K562 (cell line): Measurements from ENCODE around the gene ILK. TPM values are rescaled to one million over a fixed set of nuclear protein-coding genes. Genes with fewer than 3 reads are reported as not detected.
A peak's percentile ranks its signal among the peaks of the same experiment; 100 is the strongest.

Experiments
- C11orf30 ChIP-seq: fragments of 450-650 bp; IDR thresholded peaks from 2 replicates; pipeline ENCODE4 v1.6.1; 2016; ENCODE audit warnings: low read depth, mild to moderate bottlenecking
- CBFA2T2 ChIP-seq: fragments of 450-650 bp; conservative IDR thresholded peaks from 2 replicates; pipeline ENCODE4 v1.6.1; 2017; ENCODE audit warnings: mild to moderate bottlenecking
- CSDE1 ChIP-seq, 2 experiments: fragments of 450-650 bp; IDR thresholded peaks; 2 replicates each; pipeline ENCODE4 v1.6.1; 2016; ENCODE audit warnings: mild to moderate bottlenecking in 1 of 2
- FOXA3 ChIP-seq, 2 experiments: fragments of 450-650 bp in 1 of 2; sonication (generic) in 1 of 2; formaldehyde crosslinking; IDR thresholded peaks in 1 of 2; conservative IDR thresholded peaks in 1 of 2; 2 replicates each; pipeline versions ENCODE4 v1.4.0 to v1.8.0; 2020 to 2022; ENCODE audit warnings: mild to moderate bottlenecking in 2 of 2, missing genetic modification reagents in 1 of 2
- KAT7 ChIP-seq: sonication (generic); formaldehyde crosslinking; IDR thresholded peaks from 2 replicates; pipeline ENCODE4 v1.8.0; 2022; ENCODE audit warnings: missing genetic modification reagents, mild to moderate bottlenecking, borderline replicate concordance
- NFIC ChIP-seq: fragments of 450-650 bp; IDR thresholded peaks from 2 replicates; pipeline ENCODE4 v1.6.1; 2017; ENCODE audit warnings: mild to moderate bottlenecking, inconsistent platforms
- NR2C2 ChIP-seq, 2 experiments: fragments of 200-800 bp in 1 of 2; sonication (Bioruptor generic) in 1 of 2; sonication (generic) in 1 of 2; formaldehyde crosslinking in 1 of 2; IDR thresholded peaks; 2 replicates each; pipeline versions ENCODE4 v1.6.1 to v1.8.0; 2016 to 2022; ENCODE audit warnings: mild to moderate bottlenecking in 1 of 2, missing compliant biosample characterization in 1 of 2, missing genetic modification characterization in 1 of 2, missing genetic modification reagents in 1 of 2
- PTBP1 ChIP-seq: fragments of 200-400 bp; formaldehyde crosslinking; IDR thresholded peaks from 2 replicates; pipeline ENCODE4 v1.6.1; 2017; ENCODE audit warnings: low read depth, low read length
- PURB ChIP-seq: sonication (generic); formaldehyde crosslinking; IDR thresholded peaks from 2 replicates; pipeline ENCODE4 v1.9.0; 2021; ENCODE audit warnings: low read depth, mild to moderate bottlenecking, missing genetic modification reagents
- RB1 ChIP-seq: fragments of 450-650 bp; IDR thresholded peaks from 2 replicates; pipeline ENCODE4 v1.6.1; 2017; ENCODE audit warnings: low read depth, mild to moderate bottlenecking
- TCF3 ChIP-seq: sonication (generic); formaldehyde crosslinking; IDR thresholded peaks from 2 replicates; pipeline ENCODE4 v1.4.0; 2020; ENCODE audit warnings: mild to moderate bottlenecking, missing genetic modification reagents
- ZC3H4 ChIP-seq: sonication (generic); formaldehyde crosslinking; IDR thresholded peaks from 2 replicates; pipeline ENCODE4 v1.9.0; 2021; ENCODE audit warnings: missing genetic modification reagents, borderline replicate concordance
- ZNF3 ChIP-seq: fragments of 250-450 bp; sonication (Bioruptor Pico); IDR thresholded peaks from 2 replicates; pipeline ENCODE4 v1.5.0; 2021; ENCODE audit warnings: mild to moderate bottlenecking, moderate library complexity
- ZNF780A ChIP-seq: fragments of 250-450 bp; sonication (Bioruptor Pico); IDR thresholded peaks from 2 replicates; pipeline ENCODE4 v1.5.0; 2021; ENCODE audit warnings: mild to moderate bottlenecking
- polyA plus RNA-seq, 8 experiments: library from polyadenylated mRNA; depleted of rRNA in 4 of 8; stranded (reverse) in 5 of 8; unstranded in 3 of 8; fragments of >200 nt; fragmentation: Nextera tagmentation in 2 of 8; fragmentation: Illumina TruSeq in 1 of 8; extraction: Ambion mirVana in 2 of 8; extraction: Trizol in 1 of 8; gene quantifications; 2 replicates each; pipeline versions ENCODE4 v1.2.1 to v1.2.3, GENCODE V29; 2011 to 2014; ENCODE audit warnings: inconsistent platforms in 1 of 8, missing spikeins in 1 of 8
- total RNA-seq, 7 experiments: library from RNA; depleted of rRNA in 6 of 7; stranded (reverse); fragments of >200 nt in 6 of 7; fragmentation: Illumina TruSeq in 2 of 7; extraction: Trizol in 2 of 7; gene quantifications; 2 replicates each; pipeline versions ENCODE4 v1.2.1 to v1.2.3, GENCODE V29; 2011 to 2021; ENCODE audit warnings: low replicate concordance in 1 of 7
- TF ChIP-seq, protein P1 (sequence below): fragments of 250-450 bp; sonication (Bioruptor Pico); IDR thresholded peaks from 2 replicates; pipeline ENCODE4 v1.4.0; 2020; ENCODE audit warnings: mild to moderate bottlenecking, moderate library complexity
- TF ChIP-seq, protein P2 (sequence below): fragments of 250-450 bp; sonication (Bioruptor Pico); IDR thresholded peaks from 2 replicates; pipeline ENCODE4 v1.4.0; 2020; ENCODE audit warnings: borderline replicate concordance
- TF ChIP-seq, protein P3 (sequence below): fragments of 450-650 bp; IDR thresholded peaks from 2 replicates; pipeline ENCODE4 v1.7.0; 2016; ENCODE audit warnings: borderline replicate concordance
- TF ChIP-seq, protein P4 (sequence below): sonication (generic); formaldehyde crosslinking; IDR thresholded peaks from 2 replicates; pipeline ENCODE4 v1.4.0; 2020; ENCODE audit warnings: mild to moderate bottlenecking, missing genetic modification reagents
- TF ChIP-seq, protein P5 (sequence below): fragments of 450-650 bp; IDR thresholded peaks from 2 replicates; pipeline ENCODE4 v1.6.1; 2016; ENCODE audit warnings: borderline replicate concordance

ILK gene
- total and polyA plus RNA-seq, 9 of the 15 experiments (the other 6 are each of a cell fraction or from before 2014, with no cell fraction given), result 43.3 to 95.9 (median 58.9) TPM

DNA sequence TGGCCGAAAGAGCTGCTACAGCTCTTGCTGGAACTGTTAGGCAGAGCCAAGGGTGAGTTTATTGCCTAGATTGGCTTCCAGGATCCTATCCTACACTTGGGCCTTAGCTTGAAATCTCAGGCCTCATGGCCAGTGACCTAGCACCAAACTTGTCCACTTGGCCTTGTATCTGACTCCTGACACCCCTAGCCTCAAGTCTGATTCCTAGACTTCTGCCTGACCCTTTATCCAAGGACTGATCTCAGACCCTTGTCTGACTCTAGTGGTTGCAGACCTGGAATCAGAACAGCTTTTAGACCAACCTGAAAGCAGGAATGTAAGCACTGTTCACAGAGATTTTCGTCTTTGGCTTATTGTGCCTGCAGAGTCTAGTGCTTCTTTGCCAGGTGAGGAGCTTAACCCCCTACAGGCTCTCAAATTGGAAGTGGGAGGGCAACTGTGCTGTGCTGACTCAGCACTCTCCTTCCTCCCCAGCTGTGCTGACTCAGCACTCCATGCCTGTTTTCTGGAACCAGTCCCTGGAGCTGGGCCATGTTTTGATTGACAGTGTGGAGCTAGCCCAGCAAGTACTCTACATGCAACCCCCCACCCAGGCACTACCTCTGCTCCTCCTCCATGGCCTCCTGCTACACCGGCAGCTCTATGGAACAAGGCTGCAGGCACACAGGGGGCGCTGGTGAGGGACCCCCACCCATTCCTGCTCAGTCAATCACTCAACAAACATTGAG, 35.2 kb upstream of the ILK start (continued):
- TF ChIP-seq, protein P1, sequence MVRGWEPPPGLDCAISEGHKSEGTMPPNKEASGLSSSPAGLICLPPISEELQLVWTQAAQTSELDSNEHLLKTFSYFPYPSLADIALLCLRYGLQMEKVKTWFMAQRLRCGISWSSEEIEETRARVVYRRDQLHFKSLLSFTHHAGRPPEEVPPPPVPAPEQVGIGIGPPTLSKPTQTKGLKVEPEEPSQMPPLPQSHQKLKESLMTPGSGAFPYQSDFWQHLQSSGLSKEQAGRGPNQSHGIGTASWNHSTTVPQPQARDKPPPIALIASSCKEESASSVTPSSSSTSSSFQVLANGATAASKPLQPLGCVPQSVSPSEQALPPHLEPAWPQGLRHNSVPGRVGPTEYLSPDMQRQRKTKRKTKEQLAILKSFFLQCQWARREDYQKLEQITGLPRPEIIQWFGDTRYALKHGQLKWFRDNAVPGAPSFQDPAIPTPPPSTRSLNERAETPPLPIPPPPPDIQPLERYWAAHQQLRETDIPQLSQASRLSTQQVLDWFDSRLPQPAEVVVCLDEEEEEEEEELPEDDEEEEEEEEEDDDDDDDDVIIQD (CRISPR knock-in tag), result no peak
- TF ChIP-seq PTBP1 (no peak), ZNF3 (CRISPR knock-in tag) (no peak), CBFA2T2 (peak; percentile 75), ZC3H4 (CRISPR knock-in tag) (no peak), KAT7 (CRISPR knock-in tag) (no peak), NFIC (peak; percentile 97), ZNF780A (CRISPR knock-in tag) (no peak), C11orf30 (peak; percentile 100), FOXA3 (CRISPR knock-in tag; conservative IDR thresholded peaks at IDR 0.05 in 1 of 2, IDR thresholded peaks at IDR 0.05 in 1 of 2) (no peak), CSDE1 (IDR thresholded peaks at IDR 0.05) (no peak), RB1 (peak; percentile 66), NR2C2 (CRISPR knock-in tag; IDR thresholded peaks at IDR 0.05) (no peak), NR2C2 (tag; IDR thresholded peaks at IDR 0.05) (peak; percentile 59), TCF3 (peak; percentile 48; the same call in 1 of the 2 replicates), PURB (CRISPR knock-in tag) (no peak)
- TF ChIP-seq, protein P2, sequence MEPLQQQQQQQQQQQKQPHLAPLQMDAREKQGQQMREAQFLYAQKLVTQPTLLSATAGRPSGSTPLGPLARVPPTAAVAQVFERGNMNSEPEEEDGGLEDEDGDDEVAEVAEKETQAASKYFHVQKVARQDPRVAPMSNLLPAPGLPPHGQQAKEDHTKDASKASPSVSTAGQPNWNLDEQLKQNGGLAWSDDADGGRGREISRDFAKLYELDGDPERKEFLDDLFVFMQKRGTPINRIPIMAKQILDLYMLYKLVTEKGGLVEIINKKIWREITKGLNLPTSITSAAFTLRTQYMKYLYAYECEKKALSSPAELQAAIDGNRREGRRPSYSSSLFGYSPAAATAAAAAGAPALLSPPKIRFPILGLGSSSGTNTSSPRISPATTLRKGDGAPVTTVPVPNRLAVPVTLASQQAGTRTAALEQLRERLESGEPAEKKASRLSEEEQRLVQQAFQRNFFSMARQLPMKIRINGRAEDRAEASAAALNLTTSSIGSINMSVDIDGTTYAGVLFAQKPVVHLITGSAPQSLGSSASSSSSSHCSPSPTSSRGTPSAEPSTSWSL, result no peak
- TF ChIP-seq, protein P3, sequence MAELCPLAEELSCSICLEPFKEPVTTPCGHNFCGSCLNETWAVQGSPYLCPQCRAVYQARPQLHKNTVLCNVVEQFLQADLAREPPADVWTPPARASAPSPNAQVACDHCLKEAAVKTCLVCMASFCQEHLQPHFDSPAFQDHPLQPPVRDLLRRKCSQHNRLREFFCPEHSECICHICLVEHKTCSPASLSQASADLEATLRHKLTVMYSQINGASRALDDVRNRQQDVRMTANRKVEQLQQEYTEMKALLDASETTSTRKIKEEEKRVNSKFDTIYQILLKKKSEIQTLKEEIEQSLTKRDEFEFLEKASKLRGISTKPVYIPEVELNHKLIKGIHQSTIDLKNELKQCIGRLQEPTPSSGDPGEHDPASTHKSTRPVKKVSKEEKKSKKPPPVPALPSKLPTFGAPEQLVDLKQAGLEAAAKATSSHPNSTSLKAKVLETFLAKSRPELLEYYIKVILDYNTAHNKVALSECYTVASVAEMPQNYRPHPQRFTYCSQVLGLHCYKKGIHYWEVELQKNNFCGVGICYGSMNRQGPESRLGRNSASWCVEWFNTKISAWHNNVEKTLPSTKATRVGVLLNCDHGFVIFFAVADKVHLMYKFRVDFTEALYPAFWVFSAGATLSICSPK, result no peak
- TF ChIP-seq, protein P4, sequence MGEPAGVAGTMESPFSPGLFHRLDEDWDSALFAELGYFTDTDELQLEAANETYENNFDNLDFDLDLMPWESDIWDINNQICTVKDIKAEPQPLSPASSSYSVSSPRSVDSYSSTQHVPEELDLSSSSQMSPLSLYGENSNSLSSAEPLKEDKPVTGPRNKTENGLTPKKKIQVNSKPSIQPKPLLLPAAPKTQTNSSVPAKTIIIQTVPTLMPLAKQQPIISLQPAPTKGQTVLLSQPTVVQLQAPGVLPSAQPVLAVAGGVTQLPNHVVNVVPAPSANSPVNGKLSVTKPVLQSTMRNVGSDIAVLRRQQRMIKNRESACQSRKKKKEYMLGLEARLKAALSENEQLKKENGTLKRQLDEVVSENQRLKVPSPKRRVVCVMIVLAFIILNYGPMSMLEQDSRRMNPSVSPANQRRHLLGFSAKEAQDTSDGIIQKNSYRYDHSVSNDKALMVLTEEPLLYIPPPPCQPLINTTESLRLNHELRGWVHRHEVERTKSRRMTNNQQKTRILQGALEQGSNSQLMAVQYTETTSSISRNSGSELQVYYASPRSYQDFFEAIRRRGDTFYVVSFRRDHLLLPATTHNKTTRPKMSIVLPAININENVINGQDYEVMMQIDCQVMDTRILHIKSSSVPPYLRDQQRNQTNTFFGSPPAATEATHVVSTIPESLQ, result no peak
- TF ChIP-seq, protein P5, sequence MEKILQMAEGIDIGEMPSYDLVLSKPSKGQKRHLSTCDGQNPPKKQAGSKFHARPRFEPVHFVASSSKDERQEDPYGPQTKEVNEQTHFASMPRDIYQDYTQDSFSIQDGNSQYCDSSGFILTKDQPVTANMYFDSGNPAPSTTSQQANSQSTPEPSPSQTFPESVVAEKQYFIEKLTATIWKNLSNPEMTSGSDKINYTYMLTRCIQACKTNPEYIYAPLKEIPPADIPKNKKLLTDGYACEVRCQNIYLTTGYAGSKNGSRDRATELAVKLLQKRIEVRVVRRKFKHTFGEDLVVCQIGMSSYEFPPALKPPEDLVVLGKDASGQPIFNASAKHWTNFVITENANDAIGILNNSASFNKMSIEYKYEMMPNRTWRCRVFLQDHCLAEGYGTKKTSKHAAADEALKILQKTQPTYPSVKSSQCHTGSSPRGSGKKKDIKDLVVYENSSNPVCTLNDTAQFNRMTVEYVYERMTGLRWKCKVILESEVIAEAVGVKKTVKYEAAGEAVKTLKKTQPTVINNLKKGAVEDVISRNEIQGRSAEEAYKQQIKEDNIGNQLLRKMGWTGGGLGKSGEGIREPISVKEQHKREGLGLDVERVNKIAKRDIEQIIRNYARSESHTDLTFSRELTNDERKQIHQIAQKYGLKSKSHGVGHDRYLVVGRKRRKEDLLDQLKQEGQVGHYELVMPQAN, result peak; percentile 89
